Measurements from ENCODE around the gene PTPRO.
A peak's percentile ranks its signal among the peaks of the same experiment; 100 is the strongest.
"Not testable (repeated sequence)": the region's sequence is repeated elsewhere in the genome, so short reads cannot be mapped to it uniquely, and the experiment has no call there.

PTPRO gene

GRCh38 chr12:15602051-15602672 lies 279.9 kb downstream of the PTPRO start:
- H3K4me3 ChIP-seq (replicated peaks in 1 of 2; ENCODE audit: low read depth in 2 of 2, low read length in 2 of 2): no peak overlapping the region
- DNase-seq (ENCODE audit: low read depth in 2 of 2): peak in 1 of 2 donors; percentile 41
- TF ChIP-seq CTCF (IDR thresholded peaks at IDR 0.05; ENCODE audit: low read depth, low read length): no peak

- no peak for TF ChIP-seq CTCF (IDR thresholded peaks at IDR 0.05; ENCODE audit: low read depth, low read length)
- DNase-seq (ENCODE audit: low read depth in 2 of 2): peak in 1 of 2 donors; percentile 40
- no peak overlapping the region for H3K4me3 ChIP-seq (replicated peaks in 1 of 2; ENCODE audit: low read depth in 2 of 2, low read length in 2 of 2)
Measured at GRCh38 chr12:15603474-15604085, 281.3 kb downstream of the PTPRO start.

- DNase-seq (ENCODE audit: low read depth in 2 of 2): no peak
- TF ChIP-seq CTCF (IDR thresholded peaks at IDR 0.05; ENCODE audit: low read depth, low read length): no peak
- no peak overlapping the region for H3K4me3 ChIP-seq (replicated peaks in 1 of 2; ENCODE audit: low read depth in 2 of 2, low read length in 2 of 2)
Measured at GRCh38 chr12:15605881-15606590, 283.7 kb downstream of the PTPRO start.

- TF ChIP-seq CTCF (IDR thresholded peaks at IDR 0.05; ENCODE audit: low read depth, low read length): no peak
- no peak overlapping the region for H3K4me3 ChIP-seq (replicated peaks in 1 of 2; ENCODE audit: low read depth in 2 of 2, low read length in 2 of 2)
- DNase-seq (ENCODE audit: low read depth in 2 of 2): no peak
Measured at GRCh38 chr12:15608406-15608805, 286.1 kb downstream of the PTPRO start.

- no peak for DNase-seq (ENCODE audit: low read depth in 2 of 2)
- no peak for TF ChIP-seq CTCF (IDR thresholded peaks at IDR 0.05; ENCODE audit: low read depth, low read length)
- no peak overlapping the region for H3K4me3 ChIP-seq (replicated peaks in 1 of 2; ENCODE audit: low read depth in 2 of 2, low read length in 2 of 2)
Measured at GRCh38 chr12:15608941-15609340, 286.6 kb downstream of the PTPRO start.

- no peak overlapping the region for H3K4me3 ChIP-seq (replicated peaks in 1 of 2; ENCODE audit: low read depth in 2 of 2, low read length in 2 of 2)
- DNase-seq (ENCODE audit: low read depth in 2 of 2): peak in 1 of 2 donors; percentile 69
- no peak for TF ChIP-seq CTCF (IDR thresholded peaks at IDR 0.05; ENCODE audit: low read depth, low read length)
Measured at GRCh38 chr12:15613981-15614380, 291.7 kb downstream of the PTPRO start.

GRCh38 chr12:15616495-15616894 lies 294.2 kb downstream of the PTPRO start:
- not testable (repeated sequence) for H3K4me3 ChIP-seq (replicated peaks in 1 of 2; ENCODE audit: low read depth in 2 of 2, low read length in 2 of 2); DNase-seq (ENCODE audit: low read depth in 2 of 2)
